Occipital lobe (tissue), 2 donors: ENCODE results near the gene IQSEC1. TPM values are rescaled to one million over a fixed set of nuclear protein-coding genes. Genes with fewer than 3 reads are reported as not detected.
A peak's percentile ranks its signal among the peaks of the same experiment; 100 is the strongest.

ENCODE experiments used
- DNase-seq: peaks from one replicate; lab custom pipeline; 2025; lab: John Stamatoyannopoulos, UW
- total RNA-seq: library from RNA; depleted of rRNA; stranded (reverse); fragments of >200 nt; gene quantifications from one replicate; pipeline ENCODE4 v1.2.3, GENCODE V29; 2014

Gene IQSEC1
- total RNA-seq, 1 donor from 2014 or later: 14.3 TPM

DNA sequence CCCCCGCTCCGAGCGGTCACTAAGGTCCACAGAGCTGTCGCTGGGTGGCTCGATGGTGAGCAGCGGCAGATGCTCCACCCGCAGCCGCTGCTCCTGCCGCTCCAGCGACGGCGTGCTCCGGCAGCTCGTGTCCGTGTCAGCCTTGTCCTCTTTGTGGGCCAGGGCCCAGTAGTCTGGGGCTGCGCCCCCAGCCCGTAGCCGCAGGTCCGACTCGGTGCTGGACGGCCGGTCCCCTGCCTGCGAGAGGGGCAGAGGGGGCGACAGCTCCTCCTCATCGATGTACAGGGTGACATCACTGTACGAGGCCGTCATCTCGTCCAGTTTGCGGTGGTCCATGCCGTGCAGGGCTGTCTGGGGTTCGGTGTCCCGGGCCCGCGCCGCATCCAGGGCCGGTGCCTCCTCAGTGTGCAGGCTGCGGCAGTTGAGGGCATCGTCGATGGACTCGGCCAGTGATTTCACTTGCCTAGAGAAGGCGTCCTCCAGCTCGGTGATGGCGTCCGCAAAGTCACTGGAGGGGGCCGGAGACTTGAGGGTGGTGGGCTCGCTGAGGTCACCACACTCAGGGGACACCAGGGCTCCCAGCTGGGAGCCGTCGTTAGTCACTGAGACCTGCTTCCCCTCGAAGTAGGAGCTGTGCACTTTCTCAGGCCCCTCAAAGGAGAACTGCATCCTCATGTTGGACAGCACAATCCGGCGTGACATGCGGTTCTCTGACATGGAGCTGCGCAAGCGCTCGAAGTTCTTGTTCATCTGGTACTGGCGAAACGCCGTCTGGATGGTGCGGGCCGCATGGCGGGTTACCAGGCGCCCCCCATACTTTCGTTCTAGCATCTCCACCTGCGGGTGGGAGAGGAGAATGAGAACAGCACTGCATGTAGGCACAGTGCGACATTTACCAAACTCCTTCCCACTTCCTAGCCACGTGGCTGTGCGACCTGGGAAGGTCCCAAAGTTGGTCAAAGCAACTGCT lies 137.1 kb downstream of the IQSEC1 start:
- no peak for DNase-seq

DNA sequence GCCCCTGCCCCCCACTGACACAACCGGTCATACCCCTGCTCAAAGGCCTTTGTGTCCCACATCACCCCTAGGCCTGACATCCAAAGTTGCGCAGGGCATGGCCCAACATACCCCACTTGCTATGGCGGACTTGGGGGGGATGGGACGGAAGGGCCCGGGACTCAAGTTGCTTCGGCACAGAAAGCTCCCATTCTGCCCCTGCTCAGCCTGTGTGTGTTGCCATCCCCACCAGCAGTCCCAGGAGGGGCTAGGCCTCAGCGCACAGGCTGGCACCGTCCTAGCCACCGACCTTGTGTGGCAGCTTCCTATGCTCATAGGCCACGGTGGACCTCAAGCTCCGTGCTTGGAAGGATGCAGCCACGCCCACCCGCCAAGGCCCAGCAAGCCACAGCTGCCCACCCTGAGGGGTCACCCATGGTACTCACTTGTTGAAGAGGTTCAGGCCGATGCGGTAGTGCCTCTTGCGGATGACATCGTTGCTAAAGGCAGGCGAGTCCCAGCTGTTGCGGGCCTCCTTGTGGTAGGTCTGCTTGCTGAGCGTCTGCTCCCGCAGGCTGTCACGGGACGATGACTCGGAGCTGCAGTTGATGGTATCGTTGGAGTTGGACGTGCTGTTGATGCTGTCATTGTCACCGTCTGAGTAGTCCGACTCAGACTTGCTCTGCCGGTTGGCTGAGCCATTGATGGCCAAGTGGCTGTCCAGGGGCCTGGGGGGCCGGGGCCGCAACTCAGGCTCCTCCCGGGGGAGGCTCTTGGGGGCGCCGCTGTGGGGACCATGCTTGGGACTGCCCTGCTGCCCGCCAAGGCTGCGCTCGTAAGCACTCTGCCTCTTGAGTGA lies 138.0 kb downstream of the IQSEC1 start:
- no peak for DNase-seq

DNA sequence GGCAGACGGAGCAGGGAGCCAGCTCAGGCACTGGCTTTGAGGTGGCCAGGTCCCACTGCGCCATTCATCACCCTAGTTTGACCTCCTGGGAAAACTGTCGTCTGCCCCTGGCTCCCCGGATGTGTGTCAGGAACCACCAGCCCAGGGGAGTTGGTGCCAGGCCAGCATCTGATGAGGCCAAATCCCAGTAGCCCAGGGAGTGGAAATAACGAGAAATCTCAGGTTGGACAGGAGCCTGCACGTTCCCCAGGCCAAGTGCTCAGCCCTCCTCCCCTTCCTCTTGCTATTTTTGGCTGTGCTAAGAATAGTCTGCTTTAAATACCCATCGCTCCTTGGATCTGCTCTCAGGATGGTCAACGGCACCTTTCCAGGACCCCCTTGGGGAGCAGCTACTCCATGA lies 138.8 kb downstream of the IQSEC1 start:
- DNase-seq: no peak

DNA sequence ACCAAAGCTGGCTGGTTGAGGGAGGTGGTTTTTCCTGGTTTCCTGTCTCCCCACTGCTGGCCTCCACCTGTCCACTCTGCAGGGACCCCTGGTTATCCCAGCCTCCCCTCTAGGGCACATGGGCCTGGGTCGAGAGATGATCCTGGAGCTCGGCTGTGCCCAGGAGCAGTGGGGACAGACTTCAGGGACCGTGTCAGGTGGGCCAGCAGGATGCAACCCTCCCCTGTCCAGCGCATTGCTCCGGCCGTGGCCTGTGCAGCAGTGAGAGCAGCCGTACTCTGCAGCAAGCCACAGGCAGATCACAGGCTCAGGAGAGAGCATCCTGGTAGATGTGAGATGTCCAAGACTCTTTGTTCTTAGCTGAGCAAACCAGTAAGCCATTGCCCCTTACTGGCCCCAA lies 139.3 kb downstream of the IQSEC1 start:
- DNase-seq: no peak

DNA sequence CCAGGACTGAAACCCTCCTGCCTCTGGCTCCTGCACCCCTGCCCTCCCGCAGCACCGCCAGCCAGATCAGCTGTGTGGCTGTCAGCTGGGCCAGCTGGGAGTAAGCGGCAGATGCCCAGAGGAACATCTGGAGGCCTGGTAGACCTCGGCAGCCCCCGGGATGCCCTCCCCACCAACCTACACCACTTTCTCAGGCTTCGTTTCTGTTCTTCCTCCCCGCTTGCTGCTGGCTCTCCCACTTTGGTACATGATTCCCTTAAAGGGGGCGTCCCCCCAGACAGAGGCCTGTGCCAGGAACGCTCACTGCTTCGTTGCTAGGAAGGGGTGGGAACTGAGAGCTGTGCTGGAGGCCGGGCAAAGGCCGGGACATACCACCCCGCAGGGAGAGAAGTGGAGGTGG lies 140.5 kb downstream of the IQSEC1 start:
- DNase-seq: no peak

DNA sequence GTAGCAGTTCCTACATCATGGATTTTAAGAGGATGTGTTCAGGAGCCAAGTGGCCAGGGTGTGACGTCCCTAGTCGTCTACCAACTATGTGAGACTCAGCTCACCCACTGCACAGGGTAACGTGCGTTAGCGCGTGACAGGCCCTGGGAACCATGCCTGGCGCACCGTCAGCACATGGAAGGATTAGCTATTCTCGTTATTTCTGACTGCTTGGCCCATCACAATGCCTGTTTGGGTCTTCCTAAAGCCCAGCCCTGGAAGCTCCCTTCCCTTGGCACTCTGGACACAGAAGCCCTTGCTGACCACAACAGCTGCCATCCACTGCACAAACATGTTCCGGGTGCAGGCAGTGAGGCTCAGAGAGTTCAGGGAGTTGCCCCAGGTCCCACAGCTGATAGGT lies 140.9 kb downstream of the IQSEC1 start:
- DNase-seq: peak; percentile 40

DNA sequence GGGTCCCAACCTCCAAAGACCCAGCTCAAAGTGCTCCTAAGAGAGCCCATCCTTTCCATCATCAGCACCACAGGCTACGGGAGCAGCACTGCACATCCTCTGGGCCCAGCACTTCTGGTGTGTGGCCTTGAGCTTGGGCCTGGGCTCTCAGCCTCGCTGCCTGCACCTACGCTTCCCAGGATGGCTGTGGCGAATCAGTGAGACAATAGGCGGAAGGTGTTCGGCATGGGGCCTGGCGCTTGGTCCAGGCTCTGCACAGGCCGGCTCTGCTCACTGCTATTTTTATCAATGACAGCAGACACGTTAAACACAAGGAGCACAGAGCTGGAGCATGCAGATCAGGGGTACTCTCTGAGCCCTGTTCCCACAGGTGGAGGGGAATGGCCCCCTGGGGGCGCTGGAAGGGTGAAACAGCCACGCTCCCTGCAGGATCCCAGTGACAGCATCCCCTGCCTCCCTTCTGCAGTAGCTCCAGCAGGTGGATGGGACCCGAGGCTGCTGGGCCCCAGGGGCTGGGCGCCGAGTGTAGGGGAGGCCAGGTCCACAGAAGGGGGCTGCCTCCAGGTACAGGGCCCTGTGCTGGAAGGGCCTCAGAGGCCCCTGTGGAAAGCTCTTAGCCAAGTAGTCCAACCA lies 141.8 kb downstream of the IQSEC1 start:
- no peak for DNase-seq

DNA sequence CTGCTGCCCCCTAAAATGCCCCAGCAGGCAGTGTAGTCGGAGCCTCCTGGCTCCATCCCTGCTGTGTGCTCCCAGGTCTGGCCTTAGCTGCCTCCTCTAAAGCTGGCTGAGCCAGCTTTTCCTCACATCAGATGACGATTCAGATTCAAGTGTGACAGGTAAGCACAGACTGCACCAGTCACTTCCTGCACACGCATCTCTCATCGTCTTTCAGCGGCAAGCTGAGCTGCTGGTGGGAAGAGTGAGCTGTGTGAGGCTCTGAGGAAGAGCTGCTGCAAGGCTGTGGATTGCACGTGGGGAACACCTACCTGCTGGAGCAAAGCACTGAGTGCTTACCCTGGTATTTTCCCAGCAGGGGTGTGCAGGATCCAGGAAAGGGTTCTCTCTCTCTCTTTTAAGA lies 143.4 kb downstream of the IQSEC1 start:
- no peak for DNase-seq

DNA sequence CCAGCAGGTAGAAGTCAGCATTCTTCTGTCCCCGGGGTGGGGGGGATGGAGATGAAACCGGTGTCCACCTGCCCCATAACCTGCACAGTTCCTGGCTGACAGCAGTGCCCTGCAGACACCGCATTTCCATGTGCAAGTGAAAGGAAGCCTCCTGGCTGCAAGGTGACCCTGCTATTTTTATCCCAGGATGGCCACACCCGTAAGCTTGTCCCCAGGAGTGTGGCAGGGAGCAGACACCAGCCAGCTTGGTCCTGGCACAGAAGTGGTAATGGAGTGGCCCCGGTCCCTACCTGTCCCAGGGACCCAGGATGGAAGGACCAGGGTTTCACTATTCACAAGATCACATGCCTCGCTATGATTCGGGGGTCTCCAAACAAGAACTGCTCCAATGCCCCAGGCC lies 146.6 kb downstream of the IQSEC1 start:
- no peak for DNase-seq

DNA sequence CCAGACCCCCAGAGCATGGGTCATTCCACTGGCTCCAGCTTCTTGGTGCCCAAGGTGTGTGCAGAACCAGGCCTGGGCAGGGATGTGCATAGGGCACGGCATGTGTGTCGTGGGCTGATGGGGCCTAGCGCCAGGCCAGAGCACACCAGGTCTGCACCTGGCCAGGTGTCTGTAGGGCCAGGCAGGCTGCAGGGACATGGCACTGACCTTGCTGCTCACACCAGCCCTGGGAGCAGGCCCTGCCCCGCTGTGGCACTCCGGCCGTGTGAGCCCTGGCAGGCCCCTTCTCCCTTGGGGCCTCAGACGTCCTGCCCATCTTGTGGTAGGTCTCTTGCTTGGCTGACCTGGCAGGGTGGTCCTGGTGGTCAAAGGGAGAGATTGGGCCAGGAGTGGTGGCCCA lies 147.6 kb downstream of the IQSEC1 start:
- no peak for DNase-seq

DNA sequence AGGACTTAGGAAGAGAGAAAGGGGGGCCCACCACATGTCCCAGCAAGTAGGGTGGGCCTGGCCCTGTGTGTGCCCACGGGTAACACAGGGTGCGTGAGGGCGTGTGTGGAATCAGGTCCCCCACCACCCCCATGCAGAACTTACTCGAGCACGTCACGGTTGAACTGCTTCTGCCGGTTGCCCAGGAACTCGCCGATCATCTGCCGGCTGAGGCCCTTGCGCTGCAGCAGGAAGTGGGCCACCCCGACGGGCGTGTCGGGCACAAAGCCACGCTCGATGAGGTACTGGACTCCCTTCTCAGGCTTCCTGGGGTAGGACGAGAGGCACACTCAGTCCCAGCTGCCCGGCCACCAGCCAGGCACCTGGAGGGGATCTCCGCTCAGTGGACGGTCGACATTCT lies 148.8 kb downstream of the IQSEC1 start:
- no peak for DNase-seq

DNA sequence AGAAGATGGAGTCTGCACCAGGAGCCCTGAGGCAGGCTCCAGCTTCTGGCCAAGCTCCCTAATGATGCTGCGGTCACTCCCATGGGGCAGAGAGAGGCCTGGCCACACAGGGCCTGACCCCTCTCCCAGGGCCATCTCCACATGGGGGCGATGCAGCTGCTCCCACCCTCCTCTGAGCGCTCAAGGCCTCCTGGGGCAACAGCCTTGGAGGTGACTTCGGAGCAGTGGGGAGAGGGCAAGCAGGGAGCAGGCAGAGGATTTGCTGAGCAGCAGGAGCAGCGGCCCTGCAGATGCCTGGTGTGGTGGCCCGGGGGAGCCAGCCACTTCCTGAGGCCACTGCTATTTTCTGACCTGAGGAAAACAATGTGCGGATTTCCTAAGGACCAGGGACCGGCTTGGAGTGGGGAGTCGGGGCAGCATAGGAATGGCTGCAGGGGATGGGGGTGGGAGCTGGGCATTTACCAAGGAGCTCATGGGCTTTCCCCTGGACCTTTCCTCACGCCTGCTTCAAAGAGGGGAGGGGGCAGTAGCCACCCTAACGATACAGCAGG lies 150.3 kb downstream of the IQSEC1 start:
- no peak for DNase-seq

DNA sequence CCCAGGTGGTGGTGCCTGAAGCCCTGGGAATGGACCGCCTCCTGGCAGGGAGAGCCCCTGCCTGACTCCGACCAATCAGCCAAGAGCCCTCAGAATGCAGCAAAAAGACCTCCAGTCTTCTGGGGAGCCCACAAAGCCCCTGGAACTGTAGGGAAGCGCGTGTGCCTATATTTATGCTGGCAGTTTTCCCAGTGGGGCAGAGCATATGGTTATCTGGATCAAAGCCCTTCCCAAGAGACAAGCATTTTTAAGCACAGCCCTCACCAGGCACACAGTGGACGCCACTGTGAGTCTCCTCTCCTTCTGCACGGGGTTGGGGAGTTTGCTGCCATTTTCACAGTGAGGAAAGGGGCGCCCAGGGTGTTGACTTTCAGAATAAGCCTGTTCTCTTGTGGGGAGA lies 150.9 kb downstream of the IQSEC1 start:
- no peak for DNase-seq

DNA sequence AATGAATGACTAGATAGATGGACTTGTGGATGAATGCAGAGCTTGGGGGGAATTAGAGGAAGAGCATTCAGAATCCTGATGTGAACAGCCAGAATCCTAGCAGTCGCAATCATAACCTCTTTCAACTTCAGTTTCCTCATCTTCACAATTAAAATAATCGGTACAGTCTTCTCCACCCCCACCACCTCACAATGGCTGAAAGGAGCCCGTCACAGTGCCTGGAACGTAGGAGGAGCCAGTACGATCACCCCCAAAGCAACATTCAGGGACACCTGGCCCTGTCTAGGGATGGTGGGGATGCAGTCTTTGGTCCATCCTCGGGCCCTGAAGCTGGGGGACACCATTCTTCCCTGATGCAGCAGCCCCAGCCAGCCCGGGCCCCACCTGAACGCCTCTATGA lies 151.5 kb downstream of the IQSEC1 start:
- no peak for DNase-seq

DNA sequence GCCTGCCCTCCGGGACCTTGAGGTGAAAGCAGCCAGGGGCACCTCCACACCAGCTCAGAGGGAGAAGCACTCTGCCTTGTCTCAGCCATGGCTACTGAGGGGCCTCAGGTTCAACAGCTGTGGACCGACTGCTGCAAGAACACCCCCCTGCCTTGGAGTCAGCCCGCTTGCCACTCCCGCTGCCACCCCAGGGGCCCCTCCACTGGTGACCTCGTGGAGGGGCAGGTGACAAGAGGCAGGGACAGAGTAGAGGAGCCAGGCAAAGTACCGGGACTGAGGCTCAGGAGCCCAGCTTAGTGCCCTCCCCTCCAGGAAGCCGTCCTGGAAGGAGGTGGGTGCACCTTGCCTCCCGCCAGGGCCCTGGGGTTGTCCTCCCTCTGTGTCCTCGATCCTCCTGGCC lies 152.3 kb downstream of the IQSEC1 start:
- no peak for DNase-seq

DNA sequence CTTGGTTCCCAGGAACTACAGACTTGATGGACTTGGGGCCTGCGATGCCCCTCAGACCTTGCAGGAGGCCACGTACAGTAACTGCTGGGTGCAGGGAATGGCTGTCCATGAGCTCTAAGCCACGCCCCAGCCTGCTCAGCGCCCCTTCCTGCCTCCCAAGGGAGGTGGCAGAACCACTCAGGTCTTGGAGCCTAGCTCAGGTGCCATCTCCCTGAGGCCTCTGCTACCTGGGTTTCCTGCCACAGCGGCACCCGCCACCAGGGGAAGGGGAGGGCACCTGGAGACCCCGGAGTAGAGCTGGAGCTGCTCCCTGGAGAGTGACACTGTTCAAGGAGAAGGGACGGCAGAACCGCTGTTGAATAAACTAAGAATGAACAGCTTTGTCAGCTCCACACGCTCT lies 154.0 kb downstream of the IQSEC1 start:
- no peak for DNase-seq

DNA sequence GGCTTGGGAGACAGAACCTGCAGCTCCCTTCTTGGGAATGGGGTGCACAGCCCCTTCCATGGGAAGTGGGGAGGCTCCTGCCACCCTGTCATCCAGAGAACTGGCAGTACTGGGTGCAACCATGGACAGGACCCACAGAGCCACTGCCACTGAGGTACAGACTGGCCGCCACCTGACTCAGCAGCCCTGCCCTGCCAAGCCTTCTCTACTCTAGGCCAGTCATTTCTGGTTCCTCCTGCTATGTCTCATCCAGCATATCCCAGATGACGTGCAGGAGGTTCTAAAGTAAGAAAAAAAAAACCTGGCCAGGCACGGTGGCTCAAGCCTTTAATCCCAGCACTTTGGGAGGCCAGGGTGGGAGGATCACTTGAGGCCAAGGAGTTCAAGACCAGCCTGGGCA lies 155.0 kb downstream of the IQSEC1 start:
- DNase-seq: no peak

DNA sequence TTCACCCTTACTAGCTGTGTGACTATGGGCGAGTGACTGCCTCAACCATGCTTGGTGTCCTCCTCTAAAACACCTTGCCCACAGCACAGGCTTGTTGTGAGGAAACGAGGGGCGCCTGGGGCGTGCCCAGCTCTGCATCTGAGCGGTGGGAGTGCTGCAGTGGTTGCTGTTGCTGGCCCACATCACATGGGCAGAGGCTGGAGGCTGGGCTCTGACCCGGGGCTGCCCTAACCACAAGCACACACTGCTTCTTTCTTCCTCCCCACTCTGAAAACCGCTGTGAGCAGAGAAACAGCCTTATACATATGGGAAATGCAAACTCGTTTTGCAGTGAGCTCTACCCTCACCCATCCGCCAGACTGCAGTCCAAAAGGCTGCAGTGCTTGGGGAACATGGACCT lies 157.1 kb downstream of the IQSEC1 start:
- no peak for DNase-seq

DNA sequence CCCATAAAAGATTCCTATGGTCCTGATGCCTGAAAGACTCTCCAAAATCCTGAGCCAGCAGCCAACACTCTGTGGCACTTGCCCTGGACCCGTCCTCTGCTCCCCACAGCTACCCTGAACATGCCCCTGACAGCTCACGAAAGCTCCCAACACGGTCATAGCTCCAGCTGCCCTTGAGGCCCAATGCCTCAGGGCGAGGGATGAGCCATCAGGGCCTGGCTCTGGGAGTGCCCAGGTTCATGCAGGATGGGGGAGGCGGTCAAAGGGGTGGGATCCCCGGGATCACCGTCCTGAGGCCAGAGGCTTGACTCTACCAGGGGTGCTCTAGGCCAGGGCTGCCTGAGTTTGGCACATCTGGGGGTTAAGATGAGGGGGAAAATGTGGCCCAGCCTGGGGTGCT lies 159.1 kb downstream of the IQSEC1 start:
- DNase-seq: no peak

DNA sequence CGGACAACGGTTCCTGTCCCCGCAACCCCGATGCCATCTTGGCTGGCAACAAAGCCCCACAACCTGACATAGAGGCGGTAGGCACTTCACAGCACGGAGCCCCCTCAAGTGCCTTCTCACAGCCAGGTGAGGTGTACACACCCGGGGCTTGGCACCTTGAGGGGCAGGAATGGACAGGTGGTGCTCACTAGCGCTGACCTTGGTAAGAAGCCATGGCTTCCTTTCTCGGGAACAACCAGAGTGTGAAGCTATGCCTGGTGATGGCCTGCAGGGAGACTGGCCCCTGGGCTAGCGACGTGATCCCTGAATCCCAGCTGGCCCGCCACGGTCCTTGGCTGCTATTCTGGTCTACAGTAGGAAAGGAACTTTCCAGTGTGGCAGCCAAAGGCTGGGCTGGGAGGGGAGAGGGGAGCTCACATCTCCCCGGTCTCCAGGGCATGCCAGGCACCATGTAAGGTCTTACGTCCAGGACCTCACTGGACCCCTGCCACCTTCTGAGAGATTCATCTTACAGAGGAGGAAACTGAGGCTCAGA lies 161.3 kb downstream of the IQSEC1 start:
- no peak for DNase-seq

DNA sequence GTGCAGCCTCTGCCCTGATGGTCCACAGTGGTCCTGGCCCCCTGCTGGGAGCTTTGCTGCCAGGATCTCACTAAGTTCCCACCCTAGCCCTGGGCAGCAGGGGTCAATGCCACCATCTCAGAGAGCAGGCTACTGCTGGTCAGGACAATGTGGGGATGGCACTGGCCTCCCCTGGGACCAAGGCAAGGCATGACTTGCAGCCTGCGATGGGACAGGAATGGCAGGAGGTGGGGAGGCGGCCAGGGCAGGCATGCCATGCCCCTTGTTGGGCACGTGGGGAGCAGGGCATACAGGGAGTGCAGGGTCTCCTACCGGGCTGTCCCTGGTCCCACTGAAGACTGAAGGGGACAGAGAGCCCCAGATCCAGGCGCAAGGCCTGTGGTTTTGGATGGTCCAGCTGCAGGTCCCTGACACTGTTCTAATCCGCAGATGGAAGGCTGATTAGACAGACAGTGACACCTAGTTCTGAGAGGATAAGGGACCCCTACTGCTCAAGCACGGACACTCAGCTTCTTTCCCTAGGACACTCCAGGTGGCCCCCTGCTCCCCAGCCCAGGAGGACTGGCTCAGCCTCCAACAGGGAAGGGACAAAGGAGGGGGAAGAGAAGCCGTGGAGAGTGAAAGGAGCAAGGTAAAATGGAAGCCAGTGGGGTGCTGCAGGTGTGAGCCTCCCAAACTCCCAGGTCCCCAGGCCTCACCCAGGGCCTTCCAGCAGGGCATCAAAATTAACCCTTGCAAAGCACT lies 162.7 kb downstream of the IQSEC1 start:
- no peak for DNase-seq
